ENCODE measurements around the gene TMEM140. TPM values are rescaled to one million over a fixed set of nuclear protein-coding genes. Genes with fewer than 3 reads are reported as not detected.
"Not testable (repeated sequence)": the region's sequence is repeated elsewhere in the genome, so short reads cannot be mapped to it uniquely, and the experiment has no call there.

TMEM140 gene
- total RNA-seq, 3 donors from 2014 or later: 23.1 to 55.7 (median 52.8) TPM

DNA sequence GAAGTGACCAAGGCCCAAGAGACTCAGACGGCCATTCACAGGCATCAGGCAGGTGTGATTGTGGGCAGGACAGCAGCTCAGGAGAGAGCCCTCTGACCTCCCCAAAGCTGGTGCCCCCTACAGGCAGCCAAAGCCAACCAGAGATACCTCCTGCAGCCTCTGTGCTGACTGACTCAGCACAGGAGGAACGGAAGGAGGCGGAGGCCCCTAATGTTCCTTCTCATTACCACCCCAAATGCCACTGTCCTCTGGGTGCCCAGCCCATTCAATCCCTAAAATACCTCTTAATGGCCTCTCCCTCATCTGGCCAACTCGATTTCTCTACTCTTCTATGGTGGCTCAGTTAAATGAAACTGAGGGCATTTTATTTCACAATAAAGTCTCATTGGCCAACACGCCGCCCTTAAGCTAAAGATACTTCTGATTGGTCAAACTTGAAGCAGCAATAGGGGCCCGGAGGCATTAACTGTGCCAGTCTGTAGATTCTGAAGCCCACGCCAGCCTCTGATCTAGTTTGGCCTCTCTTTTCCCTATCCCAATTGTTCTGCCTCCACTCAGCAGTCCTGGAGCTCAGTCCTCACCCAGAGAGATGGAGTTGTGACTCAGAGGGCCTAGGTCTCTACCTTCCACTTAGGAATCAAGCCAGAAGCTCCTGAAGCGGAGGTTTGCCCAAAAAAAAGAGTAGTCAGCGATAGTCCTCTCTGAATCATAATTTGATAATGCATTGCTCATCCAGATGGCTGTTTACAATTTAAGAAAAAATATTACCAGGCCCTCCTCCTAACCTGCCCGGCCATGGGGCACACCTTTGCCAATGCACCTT is 21.5 kb downstream of the TMEM140 start:
- TF ChIP-seq POLR2AphosphoS5 (IDR thresholded peaks at IDR 0.05) (no peak), POLR2A (IDR thresholded peaks at IDR 0.05) (no peak)
- TF ChIP-seq, protein P1, sequence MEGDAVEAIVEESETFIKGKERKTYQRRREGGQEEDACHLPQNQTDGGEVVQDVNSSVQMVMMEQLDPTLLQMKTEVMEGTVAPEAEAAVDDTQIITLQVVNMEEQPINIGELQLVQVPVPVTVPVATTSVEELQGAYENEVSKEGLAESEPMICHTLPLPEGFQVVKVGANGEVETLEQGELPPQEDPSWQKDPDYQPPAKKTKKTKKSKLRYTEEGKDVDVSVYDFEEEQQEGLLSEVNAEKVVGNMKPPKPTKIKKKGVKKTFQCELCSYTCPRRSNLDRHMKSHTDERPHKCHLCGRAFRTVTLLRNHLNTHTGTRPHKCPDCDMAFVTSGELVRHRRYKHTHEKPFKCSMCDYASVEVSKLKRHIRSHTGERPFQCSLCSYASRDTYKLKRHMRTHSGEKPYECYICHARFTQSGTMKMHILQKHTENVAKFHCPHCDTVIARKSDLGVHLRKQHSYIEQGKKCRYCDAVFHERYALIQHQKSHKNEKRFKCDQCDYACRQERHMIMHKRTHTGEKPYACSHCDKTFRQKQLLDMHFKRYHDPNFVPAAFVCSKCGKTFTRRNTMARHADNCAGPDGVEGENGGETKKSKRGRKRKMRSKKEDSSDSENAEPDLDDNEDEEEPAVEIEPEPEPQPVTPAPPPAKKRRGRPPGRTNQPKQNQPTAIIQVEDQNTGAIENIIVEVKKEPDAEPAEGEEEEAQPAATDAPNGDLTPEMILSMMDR (IDR thresholded peaks at IDR 0.05): no peak
- no peaks in the 10 kb centered on the region for H3K27me3 ChIP-seq
- intact Hi-C loops (cut with DNase I; ENCODE audit: low total_unique reads): no loop called here
- H3K27ac ChIP-seq: peak overlapping the region; percentile 94 to 98
- H3K4me1 ChIP-seq: peaks cover 0 to 15% of the 10 kb centered on the region in 2 donors
- DNase-seq (ENCODE audit: low spot score in 2 of 2): no peak
- H3K9me3 ChIP-seq: no peaks in the 10 kb centered on the region
- H3K4me3 ChIP-seq: peak overlapping the region; percentile 66 to 86 (median 70)
- peaks cover 10% of the 10 kb centered on the region for H3K36me3 ChIP-seq

DNA sequence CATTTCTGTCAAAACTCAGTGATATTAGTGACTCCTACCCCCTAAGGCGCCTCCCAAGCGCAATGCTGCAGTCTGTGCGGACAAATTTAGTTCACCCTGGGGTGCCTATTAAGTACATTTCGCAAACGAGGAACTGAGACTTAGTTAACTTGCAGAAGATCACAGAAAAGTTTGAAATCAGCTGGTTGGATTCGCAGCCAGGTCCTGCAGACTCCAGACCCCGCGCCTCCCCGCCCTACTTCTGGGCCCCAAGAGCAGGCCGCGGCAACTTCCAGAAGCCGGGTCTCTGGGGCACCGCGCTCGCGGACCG is 22.0 kb downstream of the TMEM140 start:
- TF ChIP-seq, protein P1 (IDR thresholded peaks at IDR 0.05): no peak
- intact Hi-C loops (cut with DNase I; ENCODE audit: low total_unique reads): no loop called here
- DNase-seq (ENCODE audit: low spot score in 2 of 2): no peak

DNA sequence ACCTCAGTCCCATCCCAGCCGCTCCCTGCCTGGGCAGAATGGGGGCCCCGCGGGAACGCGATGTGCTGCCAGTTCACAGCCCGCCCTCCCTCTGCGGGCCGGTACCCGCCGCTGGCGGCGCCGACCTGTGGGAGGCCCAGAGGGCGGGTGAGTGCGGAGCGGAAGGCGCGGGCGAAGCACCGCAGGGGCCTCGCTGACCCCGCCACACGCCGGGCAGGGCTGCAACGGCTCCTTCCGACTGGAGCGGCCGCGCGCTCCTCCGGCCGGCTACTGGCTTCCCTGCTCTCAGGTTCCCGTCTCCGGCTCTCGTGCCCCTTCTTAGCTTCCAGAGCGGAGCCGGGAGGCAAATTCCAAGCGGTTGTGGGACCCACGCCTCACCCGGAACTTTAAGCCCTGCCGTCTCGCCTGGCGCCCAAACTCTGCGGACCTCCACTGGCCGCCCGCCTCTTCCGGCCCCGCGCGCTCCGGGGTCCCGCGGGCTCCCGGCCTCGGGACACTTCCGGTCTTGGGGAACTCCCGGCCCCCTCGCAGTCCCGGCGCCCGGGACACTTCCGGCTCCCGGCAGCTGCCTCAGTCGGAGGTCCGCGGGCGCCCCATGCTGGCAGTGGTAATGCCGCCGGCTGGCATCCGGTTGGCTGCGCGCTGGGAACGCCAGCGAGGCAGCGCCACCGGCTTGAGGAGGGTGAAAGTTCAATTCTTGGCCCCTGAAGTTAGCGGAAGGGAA is 22.6 kb downstream of the TMEM140 start, which contains the start of gene CYREN:
Gene CYREN (minus strand): TSS at position 434 of the 724 bp plus-strand sequence. CDS start 1,785 bp downstream, outside the sequence.
- TF ChIP-seq POLR2AphosphoS5 (IDR thresholded peaks at IDR 0.05) (peak; percentile 60 to 82 (median 64)), POLR2A (IDR thresholded peaks at IDR 0.05) (peak; percentile 26)
- TF ChIP-seq, protein P1 (IDR thresholded peaks at IDR 0.05): peak; percentile 31 to 61 (median 54)
- intact Hi-C loops (cut with DNase I; ENCODE audit: low total_unique reads): no loop called here
- peaks cover 0 to 15% of the 10 kb centered on the region in 2 donors for H3K4me1 ChIP-seq
- H3K4me3 ChIP-seq: peak within 1 kb of the TSS; percentile 66 to 86 (median 70)
- DNase-seq (ENCODE audit: low spot score in 2 of 2): peak; percentile 89
- H3K27ac ChIP-seq: peak within 1 kb of the TSS; percentile 94 to 98
- peaks cover 4% of the 10 kb centered on the region for H3K36me3 ChIP-seq
- no peaks in the 10 kb centered on the region for H3K27me3 ChIP-seq
- H3K9me3 ChIP-seq: no peaks in the 10 kb centered on the region

More for the DNA sequence above, 22.0 kb downstream of the TMEM140 start:
- H3K27ac ChIP-seq: peak overlapping the region; percentile 94 to 98
- peaks cover 5% of the 10 kb centered on the region for H3K36me3 ChIP-seq
- H3K4me1 ChIP-seq: peaks cover 0 to 15% of the 10 kb centered on the region in 2 donors
- H3K4me3 ChIP-seq: peak overlapping the region; percentile 66 to 86 (median 70)
- H3K9me3 ChIP-seq: no peaks in the 10 kb centered on the region
- H3K27me3 ChIP-seq: no peaks in the 10 kb centered on the region

DNA sequence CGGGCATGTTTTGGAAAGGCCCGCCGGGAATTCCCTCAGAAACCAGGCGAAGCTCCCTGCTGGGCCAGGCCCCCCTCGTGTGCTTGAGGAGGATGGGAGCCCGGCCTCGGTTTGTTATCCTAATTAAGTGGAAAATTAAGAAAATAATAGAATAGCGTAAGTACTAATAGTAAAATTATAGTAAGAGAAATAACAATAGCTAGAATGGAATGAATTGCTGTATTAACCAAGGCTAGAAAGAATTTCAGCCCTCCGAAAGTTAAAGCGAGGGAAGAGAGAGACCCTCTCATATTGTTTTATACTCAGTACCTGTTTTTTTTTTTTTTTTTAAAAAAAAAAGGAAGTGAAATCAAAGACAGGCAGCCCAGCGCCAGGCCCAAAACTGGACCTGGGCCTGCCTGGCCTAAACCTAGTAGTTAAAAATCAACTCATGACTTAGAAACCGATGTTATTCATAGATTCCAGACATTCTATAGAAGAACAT is 23.2 kb downstream of the TMEM140 start:
- Histone ChIP-seq H3K27ac (peak overlapping the region; percentile 94 to 98), H3K4me3 (peak overlapping the region; percentile 66 to 86 (median 70)), H3K4me1 (peaks cover 0 to 15% of the 10 kb centered on the region in 2 donors)
- H3K9me3 ChIP-seq; H3K27me3 ChIP-seq; DNase-seq (ENCODE audit: low spot score in 2 of 2); intact Hi-C loops (cut with DNase I; ENCODE audit: low total_unique reads); H3K36me3 ChIP-seq: not testable (repeated sequence)

DNA sequence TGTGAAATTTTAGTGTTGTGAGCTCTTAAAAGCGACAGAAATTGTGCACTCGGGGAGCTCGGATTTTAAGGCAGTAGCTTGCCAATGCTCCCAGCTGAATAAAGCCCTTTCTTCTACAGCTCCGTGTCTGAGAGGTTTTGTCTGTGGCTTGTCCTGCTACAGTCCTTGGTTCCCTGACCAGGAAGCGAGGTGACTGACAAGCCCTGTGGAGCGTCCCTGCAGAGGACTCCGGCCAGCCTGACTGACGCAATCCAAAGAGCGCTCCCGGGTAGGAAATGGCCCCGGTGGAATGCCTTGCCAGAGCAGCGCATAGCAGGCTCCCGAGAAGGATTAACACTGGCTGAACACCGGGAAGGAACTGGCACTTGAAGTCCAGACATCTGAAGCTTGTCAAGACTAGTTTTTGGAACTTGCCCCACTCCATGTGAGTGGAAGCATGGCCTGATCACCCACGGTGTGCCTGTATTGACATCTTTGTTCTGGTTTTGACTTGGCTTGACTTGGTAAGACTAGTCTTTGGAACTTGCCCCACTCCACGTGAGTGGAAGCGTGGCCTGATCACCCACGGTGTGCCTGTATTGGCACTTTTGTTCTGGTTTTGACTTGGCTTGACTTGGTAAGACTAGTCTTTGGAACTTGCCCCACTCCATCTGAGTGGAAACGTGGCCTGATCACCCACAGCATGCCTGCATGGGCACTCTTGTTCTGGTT is 23.9 kb downstream of the TMEM140 start:
- H3K9me3 ChIP-seq; H3K27me3 ChIP-seq; H3K36me3 ChIP-seq; intact Hi-C loops (cut with DNase I; ENCODE audit: low total_unique reads): not testable (repeated sequence)
- peak in 2 of 3 donors; percentile 48 to 57 for TF ChIP-seq POLR2AphosphoS5 (IDR thresholded peaks at IDR 0.05)
- DNase-seq (ENCODE audit: low spot score in 2 of 2): peak; percentile 67 to 90
- peaks cover 0 to 20% of the 10 kb centered on the region in 2 donors for H3K4me1 ChIP-seq
- H3K27ac ChIP-seq: peak overlapping the region; percentile 94 to 98
- H3K4me3 ChIP-seq: peak overlapping the region in 2 of 3 donors; percentile 70 to 86

DNA sequence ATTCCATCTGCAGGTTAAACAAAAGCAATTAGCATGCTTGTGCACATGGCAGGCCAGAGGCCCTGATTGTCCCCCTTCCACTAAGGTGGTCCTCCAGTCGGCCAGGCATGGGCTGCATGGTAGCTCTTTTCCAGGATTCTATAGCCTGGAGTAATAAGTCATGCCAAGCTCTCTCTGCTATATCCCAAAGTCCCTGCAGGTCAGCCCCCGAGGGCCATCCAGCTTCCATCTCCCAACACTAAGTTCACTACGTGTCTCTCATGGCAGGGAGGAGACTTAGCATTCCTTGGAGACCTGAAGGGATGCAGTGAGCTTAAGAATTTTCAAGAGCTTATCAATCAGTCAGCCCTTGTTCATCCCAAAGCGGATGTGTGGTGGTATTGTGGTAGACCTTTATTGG is 26.0 kb downstream of the TMEM140 start:
- H3K27ac ChIP-seq; intact Hi-C loops (cut with DNase I; ENCODE audit: low total_unique reads); DNase-seq (ENCODE audit: low spot score in 2 of 2); H3K27me3 ChIP-seq; H3K9me3 ChIP-seq; H3K36me3 ChIP-seq; H3K4me3 ChIP-seq: not testable (repeated sequence)
- peaks cover 0 to 13% of the 10 kb centered on the region in 2 donors for H3K4me1 ChIP-seq
